Large intestine (tissue), 3 donors: ENCODE measurements around the gene WNT8B. TPM values are rescaled to one million over a fixed set of nuclear protein-coding genes. Genes with fewer than 3 reads are reported as not detected.

Source experiments
- DNase-seq, 2 donors: peaks; one replicate each; pipeline versions ENCODE4 v3.0.0 to v3.0.0-alpha.2; 2013
- H3K27ac ChIP-seq: one replicate; pipeline ENCODE4 v1.5.1; 2013; ENCODE audit warnings: low read length
- H3K27me3 ChIP-seq: 2 replicates; pipeline ENCODE4 v1.6.1; 2013; ENCODE audit warnings: low read length; ENCODE audit not compliant: control insufficient read depth, insufficient read depth
- H3K36me3 ChIP-seq: 2 replicates; pipeline ENCODE4 v1.6.1; 2013; ENCODE audit warnings: low read length; ENCODE audit not compliant: control insufficient read depth, insufficient read depth
- H3K4me1 ChIP-seq: one replicate; pipeline ENCODE4 v1.6.1; 2013; ENCODE audit warnings: low read length; ENCODE audit not compliant: control insufficient read depth, insufficient read depth
- H3K4me3 ChIP-seq: one replicate; pipeline ENCODE4 v1.5.1; 2013; ENCODE audit warnings: low read length
- H3K9me3 ChIP-seq: one replicate; pipeline ENCODE4 v1.6.1; 2013; ENCODE audit warnings: mild to moderate bottlenecking, low read depth, low read length, moderate library complexity; ENCODE audit not compliant: control insufficient read depth
- WGBS: methylation state at CpG from one replicate; pipeline ENCODE4 v1.1.5; 2013; ENCODE audit warnings: low lambda C conversion rate; ENCODE audit not compliant: insufficient coverage; 5-methylcytosine and 5-hydroxymethylcytosine counted together
- polyA plus RNA-seq: library from polyadenylated mRNA; unstranded; fragments of 120-200 nt; gene quantifications from one replicate; pipeline ENCODE4 v1.2.1, GENCODE V29; 2013

WNT8B gene
- polyA plus RNA-seq, 1 donor, result 0.09 TPM

DNA sequence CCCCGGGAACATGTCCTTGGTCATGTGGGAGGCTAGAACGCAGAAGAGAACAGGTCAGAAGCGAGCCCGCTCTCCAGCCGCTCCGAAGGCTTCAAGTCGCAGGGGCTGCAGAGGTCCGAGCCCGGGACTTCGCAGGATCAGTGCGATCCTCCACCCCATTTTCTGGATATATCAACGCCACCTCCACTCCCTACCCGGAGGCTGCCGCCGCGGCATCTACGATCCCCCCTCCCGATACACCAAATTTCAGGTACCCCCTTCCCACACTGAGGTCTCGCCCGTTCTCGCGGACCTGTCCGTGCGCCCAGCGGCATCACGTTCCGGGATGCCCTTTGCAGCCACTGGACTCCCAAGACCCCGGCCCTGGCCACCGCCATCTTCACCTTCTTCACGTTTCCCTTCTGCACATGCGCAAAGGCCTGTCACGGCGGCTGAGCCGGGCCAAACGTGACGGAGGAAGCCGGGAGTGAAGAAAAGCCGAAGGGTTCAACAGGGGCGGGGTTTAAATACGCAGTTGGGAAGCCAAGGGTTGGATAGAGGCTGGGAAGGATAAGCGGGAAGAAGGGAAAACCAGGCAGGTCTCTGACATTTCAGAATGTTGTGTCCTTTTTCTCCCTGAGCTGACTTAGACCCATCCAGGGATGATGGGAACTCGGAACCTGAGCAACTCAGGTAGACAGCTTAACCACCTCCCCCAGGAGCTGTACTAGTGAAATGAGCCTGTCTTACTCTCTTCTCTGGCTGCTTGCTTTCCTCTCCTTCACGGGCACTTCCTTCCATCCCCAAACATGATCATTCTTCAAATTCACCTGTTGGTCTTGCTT lies 66.9 kb downstream of the WNT8B start, which contains the start of gene NDUFB8:
NDUFB8 (minus strand) TSS at position 397 of the 824 bp plus-strand sequence; CDS start at position 377, 20 bp downstream.
- H3K4me3 ChIP-seq, result peak within 1 kb of the TSS; percentile 94
- DNase-seq, result peak; percentile 89 to 91
- H3K27me3 ChIP-seq, result no peaks in the 10 kb centered on the region
- no peaks in the 10 kb centered on the region for H3K9me3 ChIP-seq
- peaks cover 13% of the 10 kb centered on the region for H3K4me1 ChIP-seq
- peak within 1 kb of the TSS; percentile 37 for H3K27ac ChIP-seq
- H3K36me3 ChIP-seq, result peaks cover 22% of the 10 kb centered on the region
- WGBS, result 0% methylated on average over 1 of the region's 43 CpGs

DNA sequence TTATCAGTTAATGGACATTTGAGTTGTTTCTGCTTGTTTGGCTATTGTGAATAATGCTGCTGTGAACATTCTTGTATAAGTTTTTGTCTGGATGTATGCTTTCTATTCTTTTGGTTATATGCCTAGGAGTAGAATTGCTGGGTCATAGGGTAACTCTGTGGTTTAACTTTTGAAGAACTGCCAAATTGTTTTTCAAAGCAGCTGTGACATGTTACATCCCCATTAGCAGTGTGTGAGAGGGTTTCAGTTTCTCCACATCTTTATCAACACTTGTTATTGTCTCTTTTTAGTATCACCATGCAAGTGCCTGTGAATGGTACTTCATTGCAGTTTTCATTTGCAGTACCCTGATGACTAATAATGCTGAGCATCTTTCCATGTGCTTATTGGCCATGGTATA lies 69.0 kb downstream of the WNT8B start:
- Histone ChIP-seq H3K4me1 (peaks cover 20% of the 10 kb centered on the region), H3K27me3 (no peaks in the 10 kb centered on the region), H3K9me3 (no peaks in the 10 kb centered on the region), H3K27ac (no peak overlapping the region), H3K4me3 (no peak overlapping the region), H3K36me3 (peaks cover 6% of the 10 kb centered on the region)
- no peak for DNase-seq

Other genes with a start within 250 kb of the WNT8B start
- gene CHUK, start 233.4 kb upstream of the WNT8B start, polyA plus RNA-seq, result 20.2 TPM
- gene CWF19L1, start 195.4 kb upstream of the WNT8B start, polyA plus RNA-seq, result 22.5 TPM
- 39.9 TPM for gene BLOC1S2, start 176.3 kb upstream of the WNT8B start, polyA plus RNA-seq
- 0.48 TPM for gene PKD2L1, start 132.8 kb upstream of the WNT8B start, polyA plus RNA-seq
- 30.4 TPM for gene SCD, start 115.8 kb upstream of the WNT8B start, polyA plus RNA-seq
- gene SEC31B, start 56.9 kb downstream of the WNT8B start, polyA plus RNA-seq, result 15.5 TPM
- gene NDUFB8, start 66.9 kb downstream of the WNT8B start, polyA plus RNA-seq, result 206 TPM
- 27.3 TPM for gene HIF1AN, start 72.9 kb downstream of the WNT8B start, polyA plus RNA-seq